Chondrocyte (in vitro differentiated cells): Measurements from ENCODE around the gene AGBL1. TPM values are rescaled to one million over a fixed set of nuclear protein-coding genes. Genes with fewer than 3 reads are reported as not detected.

Source experiments
- DNase-seq: peaks from one replicate; pipeline ENCODE4 v3.0.0; 2021; ENCODE audit warnings: mixed read lengths, low spot score
- H3K27ac Mint-ChIP-seq: one replicate; pipeline ENCODE4 v1.8.0; 2021; ENCODE audit warnings: mild to moderate bottlenecking, moderate library complexity, mixed read lengths; ENCODE audit not compliant: unreplicated experiment
- H3K27me3 Mint-ChIP-seq: 2 replicates; pipeline ENCODE4 v1.8.0; 2021; ENCODE audit warnings: low read depth, mixed read lengths
- H3K36me3 Mint-ChIP-seq: 2 replicates; pipeline ENCODE4 v1.8.0; 2021; ENCODE audit warnings: low read depth, mixed read lengths
- H3K4me1 Mint-ChIP-seq: 2 replicates; pipeline ENCODE4 v1.8.0; 2021; ENCODE audit warnings: low read depth, mild to moderate bottlenecking, mixed read lengths
- H3K4me3 Mint-ChIP-seq: one replicate; pipeline ENCODE4 v1.8.0; 2021; ENCODE audit warnings: mild to moderate bottlenecking, moderate library complexity, mixed read lengths; ENCODE audit not compliant: unreplicated experiment
- H3K9me3 Mint-ChIP-seq: 2 replicates; pipeline ENCODE4 v1.8.0; 2021; ENCODE audit warnings: low read depth, mixed read lengths
- total RNA-seq: library from RNA; stranded (reverse); gene quantifications from 3 replicates; pipeline ENCODE4 v1.2.1, GENCODE V29; 2021
- TF ChIP-seq, protein P1 (sequence below): fragments of 200-600 bp; sonication (generic); IDR thresholded peaks from 2 replicates; pipeline ENCODE4 v1.5.0; 2021; ENCODE audit warnings: antibody characterized with exemption, mild to moderate bottlenecking, moderate library complexity

AGBL1 gene
- total RNA-seq, 1 donor from 2014 or later = not detected

GRCh38 chr15:86493884-86494283, 414.2 kb downstream of the AGBL1 start:
- no peak for DNase-seq
- no peaks in the 10 kb centered on the region for H3K36me3 Mint-ChIP-seq
- TF ChIP-seq, protein P1, sequence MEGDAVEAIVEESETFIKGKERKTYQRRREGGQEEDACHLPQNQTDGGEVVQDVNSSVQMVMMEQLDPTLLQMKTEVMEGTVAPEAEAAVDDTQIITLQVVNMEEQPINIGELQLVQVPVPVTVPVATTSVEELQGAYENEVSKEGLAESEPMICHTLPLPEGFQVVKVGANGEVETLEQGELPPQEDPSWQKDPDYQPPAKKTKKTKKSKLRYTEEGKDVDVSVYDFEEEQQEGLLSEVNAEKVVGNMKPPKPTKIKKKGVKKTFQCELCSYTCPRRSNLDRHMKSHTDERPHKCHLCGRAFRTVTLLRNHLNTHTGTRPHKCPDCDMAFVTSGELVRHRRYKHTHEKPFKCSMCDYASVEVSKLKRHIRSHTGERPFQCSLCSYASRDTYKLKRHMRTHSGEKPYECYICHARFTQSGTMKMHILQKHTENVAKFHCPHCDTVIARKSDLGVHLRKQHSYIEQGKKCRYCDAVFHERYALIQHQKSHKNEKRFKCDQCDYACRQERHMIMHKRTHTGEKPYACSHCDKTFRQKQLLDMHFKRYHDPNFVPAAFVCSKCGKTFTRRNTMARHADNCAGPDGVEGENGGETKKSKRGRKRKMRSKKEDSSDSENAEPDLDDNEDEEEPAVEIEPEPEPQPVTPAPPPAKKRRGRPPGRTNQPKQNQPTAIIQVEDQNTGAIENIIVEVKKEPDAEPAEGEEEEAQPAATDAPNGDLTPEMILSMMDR = no peak
- H3K27me3 Mint-ChIP-seq = no peaks in the 10 kb centered on the region
- peaks cover 3% of the 10 kb centered on the region for H3K9me3 Mint-ChIP-seq
- no peaks in the 10 kb centered on the region for H3K4me1 Mint-ChIP-seq
- H3K4me3 Mint-ChIP-seq = no peak overlapping the region
- no peak overlapping the region for H3K27ac Mint-ChIP-seq

- DNase-seq = no peak
- no peak overlapping the region for H3K4me3 Mint-ChIP-seq
- H3K9me3 Mint-ChIP-seq = peaks cover 3% of the 10 kb centered on the region
- no peaks in the 10 kb centered on the region for H3K27me3 Mint-ChIP-seq
- no peaks in the 10 kb centered on the region for H3K4me1 Mint-ChIP-seq
- TF ChIP-seq, protein P1 = no peak
- no peak overlapping the region for H3K27ac Mint-ChIP-seq
- H3K36me3 Mint-ChIP-seq = no peaks in the 10 kb centered on the region
Observed at GRCh38 chr15:86494475-86494874, 414.8 kb downstream of the AGBL1 start.

- no peaks in the 10 kb centered on the region for H3K36me3 Mint-ChIP-seq
- no peaks in the 10 kb centered on the region for H3K4me1 Mint-ChIP-seq
- H3K9me3 Mint-ChIP-seq = peaks cover 11% of the 10 kb centered on the region
- TF ChIP-seq, protein P1 = no peak
- H3K4me3 Mint-ChIP-seq = no peak overlapping the region
- no peaks in the 10 kb centered on the region for H3K27me3 Mint-ChIP-seq
- DNase-seq = no peak
- no peak overlapping the region for H3K27ac Mint-ChIP-seq
Observed at GRCh38 chr15:86502301-86502700, 422.6 kb downstream of the AGBL1 start.

DNA sequence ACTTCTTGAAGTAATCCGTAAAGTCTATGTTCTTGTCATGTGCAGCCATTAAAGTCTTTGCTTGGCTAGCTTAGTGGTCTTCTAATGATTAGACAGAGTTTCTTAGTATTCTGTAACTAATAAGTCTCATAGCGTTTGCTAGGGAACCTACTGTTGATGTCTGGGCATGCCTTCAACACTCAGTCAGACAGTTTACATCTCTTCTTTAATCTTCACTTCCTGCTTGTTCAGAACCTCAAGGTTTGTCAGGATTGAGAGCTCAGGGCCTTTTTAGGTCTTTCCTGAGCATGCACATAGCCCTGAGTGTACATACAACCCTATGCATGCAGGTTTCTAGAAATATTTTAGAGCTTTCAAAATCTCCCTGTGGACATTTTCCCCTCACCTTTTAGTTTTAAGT, 426.3 kb downstream of the AGBL1 start:
- Mint-ChIP-seq H3K4me1 (no peaks in the 10 kb centered on the region), H3K4me3 (no peak overlapping the region), H3K27me3 (no peaks in the 10 kb centered on the region), H3K36me3 (no peaks in the 10 kb centered on the region), H3K27ac (no peak overlapping the region), H3K9me3 (peaks cover 11% of the 10 kb centered on the region)
- TF ChIP-seq, protein P1 = no peak
- DNase-seq = no peak

- no peak for DNase-seq
- no peak overlapping the region for H3K27ac Mint-ChIP-seq
- TF ChIP-seq, protein P1 = no peak
- H3K27me3 Mint-ChIP-seq = no peaks in the 10 kb centered on the region
- no peaks in the 10 kb centered on the region for H3K36me3 Mint-ChIP-seq
- peaks cover 11% of the 10 kb centered on the region for H3K9me3 Mint-ChIP-seq
- H3K4me3 Mint-ChIP-seq = no peak overlapping the region
- H3K4me1 Mint-ChIP-seq = no peaks in the 10 kb centered on the region
Observed at GRCh38 chr15:86506401-86506800, 426.7 kb downstream of the AGBL1 start.
